ENCODE data around the gene ZGRF1.
"Not testable (repeated sequence)": the region's sequence is repeated elsewhere in the genome, so short reads cannot be mapped to it uniquely, and the experiment has no call there.

ZGRF1 gene

DNA sequence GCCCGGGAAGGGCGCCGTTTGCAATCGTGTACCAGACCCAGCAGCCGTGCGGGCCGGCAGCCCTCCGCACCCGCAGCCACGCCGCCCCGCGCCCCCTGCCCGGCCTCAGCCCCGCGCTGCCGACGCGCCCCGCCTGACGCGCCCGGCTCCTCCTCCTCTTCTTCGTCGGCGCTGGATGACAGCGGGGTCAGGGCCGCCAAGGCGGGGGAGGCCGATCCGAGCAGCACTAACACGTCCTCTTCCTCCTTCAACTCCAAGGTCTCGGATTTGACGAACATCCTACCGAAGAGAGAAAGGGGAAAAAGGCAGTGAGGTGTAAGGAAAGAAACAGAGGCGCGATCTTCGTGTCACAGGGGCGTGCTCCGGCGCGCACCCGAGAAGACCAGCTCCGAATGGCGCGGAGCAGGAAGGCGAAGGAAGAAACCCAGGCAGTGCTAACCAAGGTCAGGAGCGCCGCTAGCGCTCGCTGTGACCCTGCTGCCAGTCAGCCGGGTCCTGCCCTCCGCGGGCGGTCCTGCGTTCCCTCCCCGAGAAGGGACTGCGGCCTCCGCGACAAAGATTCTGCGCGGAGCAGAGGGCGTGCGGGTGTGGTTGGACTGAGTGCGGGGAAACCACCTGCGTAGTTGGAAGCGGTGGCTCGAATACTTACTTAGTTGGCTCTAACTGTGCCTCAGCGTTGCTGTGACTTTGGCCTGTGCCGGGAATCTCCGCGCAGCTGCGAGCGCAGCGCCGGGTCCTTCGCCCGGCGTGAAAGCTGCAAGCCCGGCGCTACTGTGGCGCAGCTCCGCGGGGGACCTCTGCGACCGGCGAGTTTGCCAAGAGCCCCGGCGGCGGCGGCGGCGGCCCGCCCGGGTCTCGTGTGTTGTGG lies 121.3 kb downstream of the ZGRF1 start:
- peak; percentile 51 for DNase-seq (ENCODE audit: low spot score)

DNA sequence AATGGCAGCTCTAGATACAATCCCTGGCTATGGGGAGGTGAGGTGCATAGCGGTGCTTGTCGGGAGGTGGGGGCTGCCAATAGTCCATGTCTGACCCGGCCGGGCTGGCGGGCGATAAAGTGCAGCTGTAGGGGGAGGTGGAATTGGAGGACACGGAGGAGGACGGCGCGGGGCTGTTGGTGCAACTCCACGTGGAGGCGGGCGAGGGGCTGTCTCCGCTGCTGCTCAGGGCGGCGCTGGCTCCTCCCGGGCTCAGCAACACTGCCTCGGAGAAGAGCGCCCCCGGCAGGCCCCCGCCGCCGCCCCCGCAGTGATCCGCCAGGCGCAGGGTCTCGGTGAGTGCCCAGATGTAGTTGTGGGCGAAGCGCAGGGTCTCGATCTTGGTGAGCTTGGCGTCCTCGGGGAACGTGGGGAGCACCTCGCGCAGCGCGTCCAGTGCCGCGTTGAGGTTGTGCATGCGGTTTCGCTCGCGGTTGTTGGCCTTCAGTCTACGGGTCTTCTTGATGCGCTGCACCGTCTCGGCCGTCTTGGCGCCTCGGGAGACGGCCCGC lies 122.0 kb downstream of the ZGRF1 start:
- DNase-seq (ENCODE audit: low spot score): no peak

DNA sequence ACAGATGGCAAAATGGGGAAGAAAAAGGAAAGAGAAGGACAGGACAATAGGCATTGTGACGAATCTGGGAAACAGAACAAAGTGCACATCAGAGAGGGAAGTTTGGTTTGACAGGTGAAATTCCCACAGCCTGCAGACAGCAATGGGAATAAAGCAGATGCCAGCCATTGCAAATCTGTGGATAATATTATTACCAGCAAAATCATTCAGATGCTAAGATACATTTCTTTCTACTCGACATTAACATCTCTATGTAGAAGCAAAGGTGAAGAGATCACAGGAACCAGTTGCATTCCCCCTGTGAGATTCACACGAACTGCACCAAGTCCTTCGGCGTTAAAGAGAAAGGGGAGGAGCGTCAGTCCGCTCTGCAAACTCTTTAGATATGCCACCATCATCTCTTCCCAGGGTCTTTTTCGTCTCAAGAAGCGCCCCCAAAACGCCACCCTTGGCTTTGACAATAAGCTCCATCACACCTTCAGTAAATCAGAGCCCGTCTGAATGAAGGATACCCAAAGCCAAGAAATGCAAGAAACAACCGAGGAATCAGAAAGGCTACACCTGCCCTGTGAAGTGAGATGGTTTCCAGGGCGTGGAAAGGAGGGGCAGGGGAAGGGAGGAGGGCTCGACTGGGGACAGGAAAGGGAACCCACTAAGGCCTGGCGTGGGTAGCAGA lies 122.6 kb downstream of the ZGRF1 start:
- DNase-seq (ENCODE audit: low spot score): no peak

DNA sequence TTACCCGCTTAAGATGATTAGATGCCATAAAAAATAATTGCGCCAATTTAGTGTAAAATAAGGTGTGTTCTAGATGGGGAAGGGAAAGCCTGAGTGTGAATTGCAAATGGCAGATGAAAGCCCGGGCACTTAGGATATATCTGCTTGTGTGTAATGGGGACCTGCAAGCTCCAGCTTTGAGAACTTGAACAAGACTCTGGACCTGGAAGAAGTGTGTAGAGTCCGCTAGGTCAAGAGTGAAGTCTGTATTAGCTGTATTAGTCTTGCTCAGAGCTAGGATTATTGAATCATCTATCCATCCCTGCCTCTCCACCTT lies 124.9 kb downstream of the ZGRF1 start:
- no peak for DNase-seq (ENCODE audit: low spot score)

GRCh38 chr4:112511093-112511802 lies 125.5 kb downstream of the ZGRF1 start:
- no peak for DNase-seq (ENCODE audit: low spot score)

GRCh38 chr4:112510291-112511092 lies 126.2 kb downstream of the ZGRF1 start:
- no peak for DNase-seq (ENCODE audit: low spot score)

GRCh38 chr4:112509243-112510141 lies 127.2 kb downstream of the ZGRF1 start:
- DNase-seq (ENCODE audit: low spot score): peak; percentile 84

GRCh38 chr4:112508356-112508755 lies 128.4 kb downstream of the ZGRF1 start:
- DNase-seq (ENCODE audit: low spot score): no peak

- DNase-seq (ENCODE audit: low spot score): no peak
Observed at GRCh38 chr4:112504807-112505206, 131.9 kb downstream of the ZGRF1 start.

DNA sequence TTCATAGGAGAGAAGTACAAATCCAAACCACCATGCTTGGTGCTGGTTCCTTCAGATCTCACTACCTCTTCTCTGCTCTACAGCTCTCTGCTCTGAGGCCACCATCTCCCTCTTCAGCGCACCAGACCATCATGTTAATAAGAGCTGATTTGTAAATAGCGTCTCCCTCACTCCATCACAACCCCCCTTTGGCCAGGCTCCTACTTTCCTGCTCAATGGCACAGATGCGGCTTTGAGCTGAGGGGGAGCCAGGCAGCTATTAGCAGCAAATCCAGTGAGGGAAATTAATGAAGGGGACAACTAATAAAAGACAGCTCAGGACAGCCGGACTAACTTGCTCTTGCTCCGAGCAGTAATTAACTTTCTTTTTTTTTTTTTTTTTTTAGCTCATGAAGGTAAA lies 133.8 kb downstream of the ZGRF1 start:
- no peak for DNase-seq (ENCODE audit: low spot score)

GRCh38 chr4:112492321-112492720 lies 144.4 kb downstream of the ZGRF1 start:
- no peak for DNase-seq (ENCODE audit: low spot score)

DNA sequence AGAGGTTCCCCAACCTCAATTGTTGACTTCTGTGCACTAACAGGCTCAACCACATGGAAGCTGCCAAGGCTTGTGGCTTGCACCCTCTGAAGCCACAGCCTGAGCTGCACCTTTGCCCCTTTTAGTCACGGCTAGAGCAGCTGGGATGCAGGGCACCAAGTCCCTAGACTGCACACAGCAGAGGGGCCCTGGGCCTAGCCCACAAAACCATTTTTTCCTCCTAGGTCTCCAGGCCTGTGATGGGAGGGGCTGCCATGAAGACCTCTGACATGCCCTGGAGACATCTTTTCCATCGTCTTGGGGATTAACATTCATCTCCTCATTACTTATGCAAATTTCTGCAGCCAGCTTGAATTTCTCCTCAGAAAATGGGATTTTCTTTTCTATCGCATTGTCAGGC lies 145.9 kb downstream of the ZGRF1 start:
- DNase-seq (ENCODE audit: low spot score): not testable (repeated sequence)
